ENCODE measurements around the gene CITED4.

GRCh38 chr1:40858856-40859416 is 3.2 kb downstream of the CITED4 start:
- TF ChIP-seq CTCF (IDR thresholded peaks at IDR 0.05) (no peak), POLR2A (IDR thresholded peaks at IDR 0.05) (no peak), POLR2AphosphoS5 (IDR thresholded peaks at IDR 0.05) (no peak), EP300 (IDR thresholded peaks at IDR 0.05) (no peak)

Data from gastroesophageal sphincter (tissue), 3 donors.